Epithelial cell of proximal tubule (primary cell): ENCODE measurements around the gene TGM3. TPM values are rescaled to one million over a fixed set of nuclear protein-coding genes. Genes with fewer than 3 reads are reported as not detected.

Source experiments
- DNase-seq: peaks from one replicate; pipeline ENCODE4 v3.0.0-alpha.2; 2011; ENCODE audit warnings: low read depth
- H3K4me3 ChIP-seq: 2 replicates; pipeline ENCODE4 v1.5.1; 2011; ENCODE audit warnings: low read depth, mild to moderate bottlenecking, low read length
- CTCF ChIP-seq: conservative IDR thresholded peaks from 2 replicates; pipeline ENCODE4 v1.5.1; 2012; ENCODE audit warnings: low read depth, mild to moderate bottlenecking, low read length
- total RNA-seq: library from RNA; depleted of rRNA; stranded (reverse); fragments of >200 nt; gene quantifications from 2 replicates; pipeline ENCODE4 v1.2.3, GENCODE V29; 2015

TGM3 gene
- total RNA-seq, 1 donor from 2014 or later: not detected

DNA sequence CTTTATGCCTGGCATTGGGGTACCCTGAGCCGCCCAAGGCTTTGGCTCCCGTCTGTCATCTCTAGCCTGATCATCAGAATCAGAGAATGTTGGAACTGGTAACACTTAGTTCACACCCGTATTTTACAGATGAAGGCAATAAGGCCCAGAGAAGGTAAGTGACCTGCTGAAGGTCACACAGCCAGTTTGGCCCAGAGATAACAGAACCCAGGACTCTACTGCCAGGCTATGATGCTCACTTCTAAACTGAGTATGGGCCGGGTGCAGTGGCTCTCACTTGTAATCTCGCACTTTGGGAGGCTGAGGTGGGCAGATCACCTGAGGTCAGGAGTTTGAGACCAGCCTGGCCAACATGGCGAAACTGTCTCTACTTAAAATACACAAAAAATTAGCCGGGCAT, 83.1 kb downstream of the TGM3 start:
- DNase-seq: no peak
- TF ChIP-seq CTCF: no peak
- no peak overlapping the region for H3K4me3 ChIP-seq

GRCh38 chr20:2379511-2380229, 83.9 kb downstream of the TGM3 start:
- no peak for DNase-seq
- H3K4me3 ChIP-seq: no peak overlapping the region
- no peak for TF ChIP-seq CTCF

GRCh38 chr20:2380601-2381000, 84.8 kb downstream of the TGM3 start, which contains the start of gene TGM6:
Gene TGM6 (plus strand): TSS chr20:2380901. CDS start chr20:2380969, 68 bp downstream.
- TF ChIP-seq CTCF: no peak
- no peak for DNase-seq

GRCh38 chr20:2381303-2381702, 85.5 kb downstream of the TGM3 start:
- TF ChIP-seq CTCF: no peak
- no peak overlapping the region for H3K4me3 ChIP-seq
- no peak for DNase-seq

More at GRCh38 chr20:2380601-2381000, 84.8 kb downstream of the TGM3 start, which contains the start of gene TGM6:
- no peak within 1 kb of the TSS for H3K4me3 ChIP-seq

GRCh38 chr20:2382833-2383232, 87.0 kb downstream of the TGM3 start:
- no peak overlapping the region for H3K4me3 ChIP-seq
- DNase-seq: no peak
- TF ChIP-seq CTCF: no peak

DNA sequence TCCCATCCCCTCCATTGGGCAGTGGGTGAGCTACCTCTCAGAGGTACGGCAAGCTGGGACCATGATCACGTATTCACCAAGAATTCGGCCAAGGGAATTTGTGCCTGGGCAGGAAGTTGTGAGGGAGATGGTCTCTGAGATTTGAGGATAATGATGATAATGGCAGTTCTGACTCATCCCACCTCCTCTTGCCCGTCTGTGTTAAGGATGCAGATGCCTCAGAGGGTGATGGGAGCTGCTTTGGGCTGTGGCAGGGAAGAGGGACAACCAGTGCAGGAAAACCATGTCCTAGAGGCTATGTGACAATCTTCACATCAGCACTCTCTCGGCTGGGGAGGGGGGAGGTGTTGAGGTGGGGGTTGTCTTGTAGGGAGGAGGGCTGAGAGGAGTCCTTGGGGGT, 89.2 kb downstream of the TGM3 start:
- DNase-seq: no peak
- no peak for TF ChIP-seq CTCF
- no peak overlapping the region for H3K4me3 ChIP-seq

- DNase-seq: no peak
- TF ChIP-seq CTCF: no peak
- no peak overlapping the region for H3K4me3 ChIP-seq
Observed at GRCh38 chr20:2385496-2385895, 89.7 kb downstream of the TGM3 start.
